ENCODE data around the gene TMEM178B. TPM values are rescaled to one million over a fixed set of nuclear protein-coding genes. Genes with fewer than 3 reads are reported as not detected.

TMEM178B gene
- total and polyA plus RNA-seq, 2 of the 13 experiments (the other 11 are each of a cell fraction or from before 2014, with no cell fraction given) = 0.01 to 0.02 TPM

- no peak for DNase-seq (ENCODE audit: low spot score)
- H3K79me2 ChIP-seq (ENCODE audit: insufficient read depth, low read length) = no peaks in the 10 kb centered on the region
- no peak overlapping the region for H2AFZ ChIP-seq (ENCODE audit: low read length)
- H3K9ac ChIP-seq (ENCODE audit: insufficient read depth, low read depth, low read length) = no peak overlapping the region
- no TSS peak for BruUV-seq (replicated peaks)
- no peaks in the 10 kb centered on the region for H3K9me3 ChIP-seq (ENCODE audit: low read length)
- H3K27me3 ChIP-seq (ENCODE audit: control insufficient read depth in 1 of 2, insufficient read depth in 2 of 2, low read length in 2 of 2) = peaks cover 0 to 6% of the 10 kb centered on the region in 2 experiments; a peak in 2 of 5 replicates
- H3K27ac ChIP-seq (ENCODE audit: extremely low read length, insufficient read depth, low read length) = no peak overlapping the region
- no peaks in the 10 kb centered on the region for H3K36me3 ChIP-seq (replicated peaks in 1 of 2; ENCODE audit: control insufficient read depth in 1 of 2, insufficient read depth in 2 of 2, low read length in 2 of 2)
- in situ Hi-C loops (cut with HindIII; ENCODE audit: extremely low pct_ligation_motif_present, low pct_unique_long_range_greater_than_20kb) (no loop called here), intact Hi-C loops (cut with micrococcal nuclease; ENCODE audit: unreplicated experiment) (no loop called here)
- no peak for FAIRE-seq
- H4K20me1 ChIP-seq (ENCODE audit: insufficient read depth, low read length) = no peaks in the 10 kb centered on the region
- ChIA-PET POLR2A (no interaction called here), CTCF (ENCODE audit: low intra/inter-chr PET ratio, low total read pairs) (no interaction called here)
- TF ChIP-seq CC2D1A (CRISPR knock-in tag; IDR thresholded peaks at IDR 0.05) = no peak
- no peak for TF ChIP-seq U2AF2 (IDR thresholded peaks at IDR 0.05; ENCODE audit: low read depth, low read length)
- no peak for TF ChIP-seq GABPB1 (CRISPR knock-in tag; IDR thresholded peaks at IDR 0.05)
- TF ChIP-seq ZNF607 (CRISPR knock-in tag; IDR thresholded peaks at IDR 0.05; ENCODE audit: borderline replicate concordance) = no peak
- no peak for TF ChIP-seq MYNN (CRISPR knock-in tag; IDR thresholded peaks at IDR 0.05; ENCODE audit: low read depth)
- TF ChIP-seq CREM (IDR thresholded peaks at IDR 0.05) = no peak
- no peak for TF ChIP-seq CREM (CRISPR knock-in tag; IDR thresholded peaks at IDR 0.05)
- no peak for TF ChIP-seq GLI4 (CRISPR knock-in tag; IDR thresholded peaks at IDR 0.05; ENCODE audit: borderline replicate concordance)
- no peak for TF ChIP-seq ATRX (CRISPR knock-in tag; IDR thresholded peaks at IDR 0.05; ENCODE audit: borderline replicate concordance)
- no peak for TF ChIP-seq ZKSCAN5 (CRISPR knock-in tag; IDR thresholded peaks at IDR 0.05)
- TF ChIP-seq WIZ (CRISPR knock-in tag; IDR thresholded peaks at IDR 0.05) = no peak
- no peak for TF ChIP-seq RNF2 (conservative IDR thresholded peaks at IDR 0.05; ENCODE audit: low read depth)
- no peak for TF ChIP-seq ZNF546 (CRISPR knock-in tag; conservative IDR thresholded peaks at IDR 0.05)
- TF ChIP-seq ZNF598 (CRISPR knock-in tag; IDR thresholded peaks at IDR 0.05; ENCODE audit: borderline replicate concordance) = no peak
- no peak for TF ChIP-seq CBX1 (IDR thresholded peaks at IDR 0.05; ENCODE audit: low read depth)
- TF ChIP-seq GMEB1 (CRISPR knock-in tag; IDR thresholded peaks at IDR 0.05; ENCODE audit: borderline replicate concordance) = no peak
- TF ChIP-seq NCOA2 (CRISPR knock-in tag; IDR thresholded peaks at IDR 0.05) = no peak
- no peak for TF ChIP-seq TEAD3 (CRISPR knock-in tag; optimal IDR thresholded peaks at IDR 0.05; ENCODE audit: borderline replicate concordance)
- no peaks in the 10 kb centered on the region for H3K4me1 ChIP-seq (ENCODE audit: insufficient read depth, low read length)
- 25% methylated on average over 4 of the region's 4 CpGs for WGBS (ENCODE audit: low lambda C conversion rate)
- H3K4me3 ChIP-seq (replicated peaks in 1 of 3; ENCODE audit: insufficient read depth in 1 of 3, low read depth in 2 of 3, low read length in 3 of 3) = no peak overlapping the region
- no peak overlapping the region for H3K4me2 ChIP-seq (ENCODE audit: low read depth, low read length)
- ATAC-seq = no peak
These were observed 343.6 kb downstream of the TMEM178B start for GRCh38 chr7:141417506-141417905.

Data from HepG2 (cell line).